Thyroid gland (tissue), 4 donors: ENCODE data around the gene APP.

Source experiments
- CTCF ChIP-seq, 6 experiments: fragments of 200-600 bp in 3 of 6; fragments of 450-650 bp in 3 of 6; sonication (generic) in 3 of 6; IDR thresholded peaks; one replicate each; pipeline ENCODE4 v1.5.1; 2016 to 2019; ENCODE audit warnings: antibody characterized with exemption in 6 of 6, mild to moderate bottlenecking in 2 of 6, inconsistent platforms in 1 of 6, moderate library complexity in 1 of 6
- POLR2A ChIP-seq, 2 donors: fragments of 450-650 bp; IDR thresholded peaks; one replicate each; pipeline ENCODE4 v1.6.1; 2017; ENCODE audit warnings: antibody characterized with exemption in 2 of 2, mild to moderate bottlenecking in 2 of 2, moderate library complexity in 1 of 2

- TF ChIP-seq CTCF (IDR thresholded peaks at IDR 0.05) = no peak
- TF ChIP-seq POLR2A (IDR thresholded peaks at IDR 0.05) = no peak
Measured at GRCh38 chr21:25939396-25939761, 231.2 kb downstream of the APP start.
